RWPE2 (cell line): Measurements from ENCODE around the gene PIEZO1.

Experiments used
- ATAC-seq: fragments of 200-7000 bp; cut with Tn5 transposase; 3 replicates; pipeline ENCODE4 v1.9.1; 2021; ENCODE audit warnings: low read depth
- DNase-seq: peaks from one replicate; pipeline ENCODE4 v3.0.0-alpha.2; 2020; ENCODE audit warnings: low spot score
- H3K27ac ChIP-seq: fragments of 450-650 bp; 2 replicates; pipeline ENCODE4 v1.5.1; 2017; ENCODE audit warnings: mild to moderate bottlenecking; ENCODE audit not compliant: poor library complexity, severe bottlenecking
- H3K27me3 ChIP-seq: fragments of 250-450 bp; sonication (Bioruptor Pico); 2 replicates; pipeline ENCODE4 v1.5.1; 2021; ENCODE audit warnings: mild to moderate bottlenecking, moderate library complexity; ENCODE audit not compliant: insufficient read depth, poor library complexity, severe bottlenecking
- H3K36me3 ChIP-seq: fragments of 250-450 bp; sonication (Bioruptor Pico); 2 replicates; pipeline ENCODE4 v1.5.1; 2020; ENCODE audit warnings: low read depth, mild to moderate bottlenecking, moderate library complexity
- H3K4me1 ChIP-seq: fragments of 250-450 bp; sonication (Bioruptor Pico); 2 replicates; pipeline ENCODE4 v1.5.1; 2021; ENCODE audit warnings: mild to moderate bottlenecking, moderate library complexity; ENCODE audit not compliant: insufficient read depth, poor library complexity, severe bottlenecking
- H3K4me3 ChIP-seq: fragments of 250-450 bp; sonication (Bioruptor Pico); 2 replicates; pipeline ENCODE4 v1.5.1; 2021; ENCODE audit warnings: mild to moderate bottlenecking, moderate library complexity; ENCODE audit not compliant: severe bottlenecking
- H3K9me3 ChIP-seq: fragments of 250-450 bp; sonication (Bioruptor Pico); 2 replicates; pipeline ENCODE4 v1.5.1; 2021; ENCODE audit warnings: mild to moderate bottlenecking, moderate library complexity; ENCODE audit not compliant: severe bottlenecking
- CTCF ChIP-seq: fragments of 450-650 bp; IDR thresholded peaks from one replicate; pipeline ENCODE4 v1.5.1; 2017; ENCODE audit warnings: mild to moderate bottlenecking, moderate library complexity; ENCODE audit not compliant: poor library complexity, severe bottlenecking

Gene PIEZO1

GRCh38 chr16:88700322-88700635, 84.7 kb downstream of the PIEZO1 start:
- H3K4me1 ChIP-seq = peaks cover 7% of the 10 kb centered on the region
- H3K4me3 ChIP-seq = no peak overlapping the region
- no peaks in the 10 kb centered on the region for H3K9me3 ChIP-seq
- TF ChIP-seq CTCF = no peak
- ATAC-seq (no peak), DNase-seq (no peak)
- no peaks in the 10 kb centered on the region for H3K27me3 ChIP-seq
- H3K36me3 ChIP-seq = peaks cover 20% of the 10 kb centered on the region
- no peak overlapping the region for H3K27ac ChIP-seq

- Histone ChIP-seq H3K4me1 (peaks cover 7% of the 10 kb centered on the region), H3K4me3 (no peak overlapping the region), H3K27ac (no peak overlapping the region), H3K27me3 (no peaks in the 10 kb centered on the region), H3K9me3 (no peaks in the 10 kb centered on the region), H3K36me3 (peaks cover 20% of the 10 kb centered on the region)
- no peak for TF ChIP-seq CTCF
- DNase-seq (no peak), ATAC-seq (no peak)
Measured at GRCh38 chr16:88699180-88699579, 85.8 kb downstream of the PIEZO1 start.

- ATAC-seq (no peak), DNase-seq (no peak)
- Histone ChIP-seq H3K9me3 (no peaks in the 10 kb centered on the region), H3K27me3 (no peaks in the 10 kb centered on the region), H3K27ac (no peak overlapping the region), H3K4me1 (peaks cover 7% of the 10 kb centered on the region), H3K36me3 (peaks cover 20% of the 10 kb centered on the region), H3K4me3 (no peak overlapping the region)
- TF ChIP-seq CTCF = no peak
Measured at GRCh38 chr16:88698646-88699045, 86.4 kb downstream of the PIEZO1 start.

- no peak for DNase-seq
- Histone ChIP-seq H3K36me3 (peaks cover 20% of the 10 kb centered on the region), H3K9me3 (no peaks in the 10 kb centered on the region), H3K4me1 (peaks cover 7% of the 10 kb centered on the region), H3K4me3 (no peak overlapping the region), H3K27ac (no peak overlapping the region), H3K27me3 (no peaks in the 10 kb centered on the region)
- ATAC-seq = 0 out of 3 replicates have a peak, but pooled peaks have one; percentile 21
- TF ChIP-seq CTCF = peak; percentile 28
Measured at GRCh38 chr16:88697831-88698615, 87.0 kb downstream of the PIEZO1 start.

GRCh38 chr16:88697116-88697830, 87.7 kb downstream of the PIEZO1 start:
- Histone ChIP-seq H3K4me3 (no peak overlapping the region), H3K27me3 (no peaks in the 10 kb centered on the region), H3K9me3 (no peaks in the 10 kb centered on the region), H3K36me3 (peaks cover 20% of the 10 kb centered on the region), H3K27ac (no peak overlapping the region), H3K4me1 (peaks cover 7% of the 10 kb centered on the region)
- DNase-seq = no peak
- no peak for ATAC-seq
- TF ChIP-seq CTCF = no peak
